Subcutaneous adipose tissue (tissue), 4 donors: ENCODE results near the gene RAI1. TPM values are rescaled to one million over a fixed set of nuclear protein-coding genes. Genes with fewer than 3 reads are reported as not detected.

Experiments used
- CTCF ChIP-seq: fragments of 450-650 bp; IDR thresholded peaks from one replicate; pipeline ENCODE4 v1.5.1; 2016; ENCODE audit warnings: low read depth, mild to moderate bottlenecking, control low read depth, antibody characterized with exemption, moderate library complexity
- total RNA-seq, 4 donors: library from RNA; depleted of rRNA; stranded (reverse); fragments of >200 nt; gene quantifications; one replicate each; pipeline ENCODE4 v1.1.0, GENCODE V29; 2016

Gene RAI1
- total RNA-seq, 4 donors from 2014 or later = 4.1 to 20.0 (median 7.5) TPM

GRCh38 chr17:17845046-17845775 lies 164.0 kb downstream of the RAI1 start:
- TF ChIP-seq CTCF = no peak

- no peak for TF ChIP-seq CTCF
Measured at GRCh38 chr17:17846003-17846402, 164.7 kb downstream of the RAI1 start.

- TF ChIP-seq CTCF = no peak
Measured at GRCh38 chr17:17846645-17847044, 165.4 kb downstream of the RAI1 start.

- no peak for TF ChIP-seq CTCF
Measured at GRCh38 chr17:17847118-17847689, 165.9 kb downstream of the RAI1 start.

- TF ChIP-seq CTCF = no peak
Measured at GRCh38 chr17:17847726-17848125, 166.5 kb downstream of the RAI1 start.

GRCh38 chr17:17848311-17849082 lies 167.2 kb downstream of the RAI1 start:
- TF ChIP-seq CTCF = no peak

GRCh38 chr17:17849147-17849820 lies 168.0 kb downstream of the RAI1 start:
- no peak for TF ChIP-seq CTCF
